ENCODE results near the gene NDFIP1.

The NDFIP1 gene

GRCh38 chr5:142132916-142133315, 24.3 kb downstream of the NDFIP1 start (continued):
- TF ChIP-seq ZBTB6 (tag by site-specific recombination; IDR thresholded peaks at IDR 0.05) (no peak), ZNF239 (tag by site-specific recombination; IDR thresholded peaks at IDR 0.05) (no peak), ZNF148 (tag by site-specific recombination; IDR thresholded peaks at IDR 0.05; ENCODE audit: borderline replicate concordance) (no peak), ZNF202 (tag by site-specific recombination; IDR thresholded peaks at IDR 0.05; ENCODE audit: borderline replicate concordance) (no peak), ZBTB1 (tag by site-specific recombination; IDR thresholded peaks at IDR 0.05) (no peak)

GRCh38 chr5:142133330-142134206, 25.0 kb downstream of the NDFIP1 start:
- CTCF ChIA-PET: interaction anchor here (0.5 to 1.5 kb wide), 3 partner anchors 22 to 142 kb away, joined by 3 to 4 read pairs (median 3); partner anchors contain the start of gene GNPDA1
- H3K27ac ChIP-seq (ENCODE audit: extremely low read depth, low read depth, low read length): no peak overlapping the region

GRCh38 chr5:142134331-142135010, 25.9 kb downstream of the NDFIP1 start:
- Histone ChIP-seq H3K4me1 (ENCODE audit: control insufficient read depth, insufficient read depth, low read length) (no peaks in the 10 kb centered on the region), H3K4me3 (ENCODE audit: low read depth, low read length) (no peak overlapping the region), H3K9me3 (ENCODE audit: control insufficient read depth, insufficient read depth, low read depth, low read length) (no peaks in the 10 kb centered on the region), H3K36me3 (ENCODE audit: control insufficient read depth in 2 of 2, insufficient read depth in 1 of 2, low read length in 2 of 2) (peaks cover 16 to 34% of the 10 kb centered on the region in 2 experiments), H3K27ac (ENCODE audit: extremely low read depth, low read depth, low read length) (no peak overlapping the region)
- ChIA-PET CTCF (interaction anchor here (0.5 to 1.5 kb wide), 4 partner anchors 13 to 143 kb away, joined by 3 to 4 read pairs (median 3); partner anchors contain the start of gene GNPDA1), POLR2A (no interaction called here)
- no peak for TF ChIP-seq ATF2 (tag by site-specific recombination; IDR thresholded peaks at IDR 0.05; ENCODE audit: low read depth)
- no peak for TF ChIP-seq KLF17 (tag by site-specific recombination; IDR thresholded peaks at IDR 0.05)
- no peak for TF ChIP-seq ZNF549 (tag by site-specific recombination; IDR thresholded peaks at IDR 0.05)

More at GRCh38 chr5:142133330-142134206, 25.0 kb downstream of the NDFIP1 start:
- POLR2A ChIA-PET: interaction anchor here (0.6 kb wide), 1 partner anchor 62 kb away, joined by 5 read pairs; no protein-coding TSS in a partner anchor
- Histone ChIP-seq H3K4me1 (ENCODE audit: control insufficient read depth, insufficient read depth, low read length) (peaks cover 2% of the 10 kb centered on the region; the same call in 1 of the 2 replicates), H3K9me3 (ENCODE audit: control insufficient read depth, insufficient read depth, low read depth, low read length) (no peaks in the 10 kb centered on the region), H3K36me3 (ENCODE audit: control insufficient read depth in 2 of 2, insufficient read depth in 1 of 2, low read length in 2 of 2) (peaks cover 16 to 34% of the 10 kb centered on the region in 2 experiments), H3K4me3 (ENCODE audit: low read depth, low read length) (no peak overlapping the region)
- TF ChIP-seq ZNF19 (tag by site-specific recombination; IDR thresholded peaks at IDR 0.05; ENCODE audit: low read depth): no peak

GRCh38 chr5:142141463-142141862, 32.9 kb downstream of the NDFIP1 start:
- TF ChIP-seq ZNF416 (tag by site-specific recombination; IDR thresholded peaks at IDR 0.05) (no peak), ZNF654 (tag by site-specific recombination; IDR thresholded peaks at IDR 0.05; ENCODE audit: low read depth) (peak; percentile 40; the same call in 1 of the 2 replicates)
- Histone ChIP-seq H3K27ac (ENCODE audit: extremely low read depth, low read depth, low read length) (no peak overlapping the region), H3K4me3 (ENCODE audit: low read depth, low read length) (no peak overlapping the region), H3K4me1 (ENCODE audit: control insufficient read depth, insufficient read depth, low read length) (no peaks in the 10 kb centered on the region), H3K36me3 (ENCODE audit: control insufficient read depth in 2 of 2, insufficient read depth in 1 of 2, low read length in 2 of 2) (peaks cover 10 to 38% of the 10 kb centered on the region in 2 experiments), H3K9me3 (ENCODE audit: control insufficient read depth, insufficient read depth, low read depth, low read length) (no peaks in the 10 kb centered on the region)
- ChIA-PET POLR2A (no interaction called here), CTCF (interaction anchor here (0.8 to 3.5 kb wide), 2 partner anchors 131 to 147 kb away, joined by 3 to 23 read pairs; no protein-coding TSS in a partner anchor)

Data from HEK293 (cell line).